G401.6 (cell line): ENCODE measurements around the gene ITGA11.

Source experiments
- FAIRE-seq: peaks from 2 replicates; lab custom pipeline; 2012; peaks lifted over from hg19 to GRCh38; lab: Jason Lieb, UNC

The ITGA11 gene

GRCh38 chr15:68447976-68448755 is 16.2 kb upstream of the ITGA11 start:
- FAIRE-seq: no peak

GRCh38 chr15:68447209-68447608 is 15.2 kb upstream of the ITGA11 start:
- FAIRE-seq: no peak

GRCh38 chr15:68445351-68445750 is 13.4 kb upstream of the ITGA11 start:
- FAIRE-seq: no peak

- no peak for FAIRE-seq
Measured at GRCh38 chr15:68444336-68444735, 12.4 kb upstream of the ITGA11 start.

- FAIRE-seq: no peak
Measured at GRCh38 chr15:68442903-68443302, 10.9 kb upstream of the ITGA11 start.

- FAIRE-seq: no peak
Measured at GRCh38 chr15:68442041-68442440, 10.1 kb upstream of the ITGA11 start.

- no peak for FAIRE-seq
Measured at GRCh38 chr15:68441045-68441743, 9.2 kb upstream of the ITGA11 start.

- FAIRE-seq: no peak
Measured at GRCh38 chr15:68440136-68440535, 8.2 kb upstream of the ITGA11 start.

GRCh38 chr15:68439506-68439905 is 7.5 kb upstream of the ITGA11 start:
- FAIRE-seq: no peak

- FAIRE-seq: no peak
Measured at GRCh38 chr15:68436680-68437079, 4.7 kb upstream of the ITGA11 start.

GRCh38 chr15:68435966-68436365 is 4.0 kb upstream of the ITGA11 start:
- FAIRE-seq: no peak

- no peak for FAIRE-seq
Measured at GRCh38 chr15:68434021-68434420, 2.1 kb upstream of the ITGA11 start.

- no peak for FAIRE-seq
Measured at GRCh38 chr15:68433551-68433950, 1.6 kb upstream of the ITGA11 start.

- FAIRE-seq: no peak
Measured at GRCh38 chr15:68432441-68433064, 590 bp upstream of the ITGA11 start.

GRCh38 chr15:68431037-68431791 is 749 bp downstream of the ITGA11 start:
- no peak for FAIRE-seq

GRCh38 chr15:68430471-68431036 is 1.4 kb downstream of the ITGA11 start:
- FAIRE-seq: no peak

- FAIRE-seq: no peak
Measured at GRCh38 chr15:68429691-68430470, 2.1 kb downstream of the ITGA11 start.

GRCh38 chr15:68428431-68428940 is 3.5 kb downstream of the ITGA11 start:
- no peak for FAIRE-seq

- FAIRE-seq: no peak
Measured at GRCh38 chr15:68427963-68428362, 4.0 kb downstream of the ITGA11 start.

GRCh38 chr15:68427366-68427765 is 4.6 kb downstream of the ITGA11 start:
- FAIRE-seq: no peak

- no peak for FAIRE-seq
Measured at GRCh38 chr15:68426116-68426515, 5.8 kb downstream of the ITGA11 start.
